NCI-H526 (cell line): ENCODE measurements around the gene F12.

Experiments
- DNase-seq, 2 experiments: peaks; one replicate each; lab custom pipeline; 2025; lab: John Stamatoyannopoulos, UW

F12 gene

GRCh38 chr5:177409043-177409801 lies at the start of gene F12:
Gene F12 (minus strand): TSS chr5:177409564. CDS start chr5:177409527, 37 bp downstream.
- no peak for DNase-seq

GRCh38 chr5:177458912-177459350 lies 49.6 kb upstream of the F12 start:
- peak in 1 of 2 experiments; percentile 40 for DNase-seq

DNA sequence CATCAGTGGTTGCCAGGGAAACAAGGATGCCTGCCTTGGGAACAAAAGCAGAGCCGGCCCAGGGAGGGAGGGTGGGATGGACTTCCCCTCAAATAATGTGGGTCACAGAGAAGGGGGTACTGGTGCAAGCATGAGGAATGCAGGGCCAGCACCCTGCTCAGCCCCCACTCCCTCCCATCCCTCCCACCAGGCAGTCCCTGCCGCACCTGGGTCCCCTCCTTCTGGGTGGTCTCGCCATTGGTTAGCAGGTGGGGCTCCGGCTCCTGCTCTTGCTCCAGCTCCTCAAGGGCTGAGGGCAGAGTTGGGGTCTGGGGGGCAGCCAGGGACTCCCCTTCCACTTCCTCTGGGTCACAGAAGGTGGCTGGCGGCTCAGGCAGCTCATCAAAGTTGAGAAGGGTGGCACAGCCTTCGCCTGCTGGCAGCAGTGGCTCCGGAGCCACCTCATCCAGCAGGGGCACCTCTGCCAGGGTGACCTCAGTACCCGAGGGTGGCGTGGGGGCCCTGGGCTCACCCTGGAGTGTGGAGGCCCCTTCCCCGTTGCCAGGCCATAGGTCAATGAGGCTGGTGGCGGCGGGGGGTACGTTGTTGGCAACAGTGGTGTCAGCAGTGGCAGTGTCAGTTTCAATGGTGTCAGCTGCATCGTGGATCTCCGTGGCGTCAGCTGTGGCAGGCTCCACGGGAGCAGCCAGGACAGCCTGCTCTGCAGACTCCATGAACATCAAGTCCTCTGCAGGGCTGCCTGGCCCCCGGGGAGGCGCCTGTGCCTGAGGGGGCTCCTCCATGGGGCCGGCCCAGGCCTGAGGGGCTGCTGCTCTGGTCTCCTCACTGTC lies 48.7 kb upstream of the F12 start:
- DNase-seq = no peak

- DNase-seq = peak; percentile 94 to 95
Observed at GRCh38 chr5:177456976-177457851, 47.9 kb upstream of the F12 start.

DNA sequence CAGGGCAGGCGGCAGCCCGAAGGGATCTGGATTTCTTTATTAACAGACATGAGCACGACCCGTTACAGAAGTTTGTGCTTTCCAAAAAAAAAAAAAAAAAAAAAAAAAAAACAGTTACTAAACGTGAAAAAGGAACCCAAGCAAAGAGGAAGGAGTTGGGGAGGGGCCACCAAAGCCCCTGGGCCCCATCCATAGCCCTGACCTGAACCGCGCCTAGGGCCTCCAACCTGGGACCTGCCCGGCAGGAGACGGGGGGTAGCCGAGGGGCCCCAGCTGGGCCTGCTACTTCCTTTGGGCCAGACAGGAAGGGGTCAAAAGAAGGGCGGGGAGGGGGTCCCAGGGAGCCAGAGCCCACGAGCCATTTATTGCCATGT lies 47.2 kb upstream of the F12 start:
- DNase-seq = no peak

DNA sequence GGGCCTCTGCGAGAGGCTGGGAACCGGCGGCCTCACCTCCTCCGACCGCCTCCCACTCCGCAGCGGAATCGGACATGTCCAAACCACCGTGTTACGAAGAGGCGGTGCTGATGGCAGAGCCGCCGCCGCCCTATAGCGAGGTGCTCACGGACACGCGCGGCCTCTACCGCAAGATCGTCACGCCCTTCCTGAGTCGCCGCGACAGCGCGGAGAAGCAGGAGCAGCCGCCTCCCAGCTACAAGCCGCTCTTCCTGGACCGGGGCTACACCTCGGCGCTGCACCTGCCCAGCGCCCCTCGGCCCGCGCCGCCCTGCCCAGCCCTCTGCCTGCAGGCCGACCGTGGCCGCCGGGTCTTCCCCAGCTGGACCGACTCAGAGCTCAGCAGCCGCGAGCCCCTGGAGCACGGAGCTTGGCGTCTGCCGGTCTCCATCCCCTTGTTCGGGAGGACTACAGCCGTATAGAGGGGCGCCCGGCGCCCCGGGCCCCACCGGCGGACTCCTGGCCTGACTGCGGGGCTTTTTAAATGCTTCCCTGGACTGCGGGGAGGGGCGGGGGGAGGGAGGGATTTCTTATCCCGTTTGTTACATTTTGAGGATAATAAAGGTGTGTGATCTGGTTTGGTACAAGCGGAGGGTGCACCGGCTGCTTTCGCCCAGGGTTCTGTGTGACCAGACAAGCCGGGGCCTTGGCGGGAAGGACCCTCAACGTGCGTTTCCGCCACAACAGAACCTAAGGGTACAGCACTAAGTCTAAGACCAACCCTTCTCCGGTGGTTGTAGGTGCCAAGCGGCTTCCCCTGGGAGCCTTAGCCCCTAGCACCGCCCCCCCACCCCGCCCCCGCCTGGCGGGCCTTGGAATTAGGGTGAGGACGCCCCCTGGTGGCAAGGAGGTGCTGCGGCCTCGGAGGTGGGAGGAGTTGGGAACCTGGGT lies 46.6 kb upstream of the F12 start:
- peak; percentile 78 to 93 for DNase-seq

- DNase-seq = peak; percentile 50 to 88
Observed at GRCh38 chr5:177455036-177455660, 45.8 kb upstream of the F12 start.

GRCh38 chr5:177454397-177455035 lies 45.2 kb upstream of the F12 start:
- peak; percentile 56 to 91 for DNase-seq

DNA sequence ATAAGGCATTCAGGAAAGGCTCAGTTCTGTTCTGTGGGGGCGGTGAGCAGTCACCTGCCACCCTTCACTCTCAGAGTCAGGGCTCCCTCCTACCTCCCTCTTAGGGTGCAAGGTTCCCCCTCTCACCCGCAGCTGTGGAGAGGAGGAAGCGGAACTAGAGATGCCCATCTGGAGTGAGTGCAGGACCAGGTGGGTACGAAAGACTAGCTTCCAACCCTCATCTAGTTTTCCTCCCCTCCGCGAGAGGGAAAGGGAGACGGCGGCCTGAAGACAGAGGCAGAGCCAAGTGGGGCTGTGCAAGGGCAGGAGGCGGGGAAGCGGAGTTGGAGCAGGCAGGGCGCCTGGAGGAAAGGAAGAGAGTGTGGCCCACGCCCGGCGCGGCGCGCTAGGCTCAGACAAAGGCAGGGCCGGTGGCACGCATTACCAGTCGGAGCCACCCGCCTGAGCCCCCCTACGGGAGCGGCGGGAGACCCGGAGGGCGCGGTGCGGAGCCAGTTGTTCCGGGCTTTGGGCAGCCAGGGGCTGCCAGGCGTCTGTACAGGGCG lies 44.6 kb upstream of the F12 start:
- DNase-seq = peak in 1 of 2 experiments; percentile 73

- peak in 1 of 2 experiments; percentile 24 for DNase-seq
Observed at GRCh38 chr5:177452688-177453638, 43.6 kb upstream of the F12 start.

GRCh38 chr5:177450667-177451424 lies 41.5 kb upstream of the F12 start:
- DNase-seq = peak; percentile 35 to 78

DNA sequence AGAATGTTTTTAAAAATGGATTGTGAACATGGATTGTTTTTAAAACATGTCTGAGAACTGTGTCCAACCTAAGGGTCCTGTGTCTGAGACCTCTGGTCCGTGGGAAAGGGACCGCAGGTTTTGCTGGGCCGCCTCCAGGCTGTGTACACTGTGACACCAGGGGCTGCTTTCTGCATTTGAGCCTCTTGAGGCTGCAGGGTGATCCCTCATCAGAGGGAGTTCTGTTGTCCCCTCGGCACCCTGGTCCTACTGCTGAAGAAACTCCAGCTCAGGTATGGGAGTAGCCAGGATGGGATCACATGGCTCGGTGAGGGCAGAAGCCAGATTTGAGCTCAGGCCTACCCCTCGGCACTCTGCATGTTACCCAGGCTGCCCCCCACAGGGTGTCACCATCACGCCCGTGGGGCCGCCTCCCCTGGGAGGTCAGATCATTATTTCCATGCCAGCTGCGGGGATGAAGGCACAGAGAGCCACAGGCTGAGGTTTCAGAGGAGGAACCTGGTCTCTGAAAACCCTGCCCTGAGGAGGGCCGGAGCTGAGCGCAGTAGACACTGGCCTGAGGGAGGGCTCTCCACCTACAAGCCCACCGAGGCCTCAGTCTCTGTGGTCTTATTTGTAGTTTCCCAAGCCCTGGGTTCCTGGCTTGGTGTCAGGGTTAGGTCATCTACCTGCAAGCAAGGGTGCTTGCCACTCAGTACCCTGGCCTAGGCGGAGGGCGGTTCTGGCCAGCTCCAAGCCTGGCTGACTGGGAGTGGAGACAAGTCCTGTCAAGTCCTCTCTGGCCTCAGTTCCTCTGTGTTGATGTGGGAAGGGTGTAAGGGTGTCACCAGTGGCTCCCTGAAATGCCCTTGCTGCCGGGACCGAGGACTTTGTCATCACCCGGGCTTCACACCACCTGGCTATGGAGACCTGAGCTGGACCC lies 40.0 kb upstream of the F12 start:
- DNase-seq = peak in 1 of 2 experiments; percentile 44

- DNase-seq = peak in 1 of 2 experiments; percentile 23
Observed at GRCh38 chr5:177448244-177448950, 39.0 kb upstream of the F12 start.

DNA sequence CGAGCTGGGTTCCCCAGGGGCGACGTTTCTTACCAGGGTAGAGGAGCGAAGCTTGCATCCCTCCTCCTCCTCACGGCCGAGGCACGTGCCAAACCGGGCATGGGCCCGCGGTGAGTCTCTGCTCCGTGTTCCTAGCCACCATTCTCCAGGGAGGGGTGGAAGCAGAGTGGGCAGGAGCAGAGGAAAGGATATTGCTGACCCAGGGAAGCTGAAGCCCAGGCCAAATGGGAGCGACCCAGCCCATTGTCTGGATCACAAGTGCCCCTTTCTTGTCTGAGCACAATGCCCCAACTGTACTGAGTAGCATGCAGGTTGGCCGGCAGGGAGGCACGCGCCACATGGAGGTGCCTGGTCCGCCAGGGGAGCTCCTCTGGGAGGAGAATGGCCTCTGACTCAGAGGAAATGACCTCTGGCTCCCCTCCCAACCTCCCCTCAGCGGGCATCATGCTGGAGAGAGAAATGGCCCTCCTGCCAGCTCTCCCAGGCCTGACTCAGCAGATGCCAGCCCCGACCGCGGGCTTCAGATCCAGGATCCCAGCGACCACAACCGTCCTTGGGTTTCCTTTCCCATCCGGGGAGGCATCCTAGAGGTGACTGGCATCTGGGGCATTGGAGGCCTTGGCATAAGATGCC lies 38.4 kb upstream of the F12 start:
- peak in 1 of 2 experiments; percentile 52 for DNase-seq

DNA sequence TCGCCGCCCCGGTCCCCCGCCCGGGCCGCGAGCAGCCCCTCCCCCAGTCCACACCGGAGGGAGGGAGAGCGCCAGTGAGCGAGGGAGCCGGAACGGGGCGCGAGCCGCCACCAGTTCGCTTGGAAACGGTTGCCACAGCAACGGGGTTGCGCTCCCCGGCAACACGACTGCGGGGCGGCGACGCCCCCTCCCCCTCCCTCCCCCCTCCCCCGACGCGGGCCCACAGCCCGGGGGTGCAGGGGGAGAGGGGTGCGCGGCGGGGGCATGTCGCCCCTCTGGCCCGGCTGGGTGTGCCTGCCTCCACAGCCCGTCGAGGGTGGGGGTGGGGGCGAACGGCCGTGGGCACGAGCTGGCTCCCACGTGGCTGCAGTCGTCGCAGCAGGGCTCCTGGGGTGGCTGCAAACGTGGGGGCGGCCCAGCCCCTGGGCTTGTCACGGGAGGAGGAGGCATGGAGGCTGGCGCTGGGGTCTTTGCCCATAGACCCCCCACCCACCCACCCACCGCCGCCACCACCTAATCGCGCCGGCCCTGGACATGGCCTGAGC lies 37.8 kb upstream of the F12 start:
- DNase-seq = peak in 1 of 2 experiments; percentile 86
